PC-9 (cell line): ENCODE data around the gene DGKG. TPM values are rescaled to one million over a fixed set of nuclear protein-coding genes. Genes with fewer than 3 reads are reported as not detected.

Experiments
- BruUV-seq: library from RNA; stranded (reverse); fragments of 400-500 nt; replicated peaks from 2 replicates; lab custom pipeline; 2021; lab: Mats Ljungman, UMichigan
- CTCF ChIA-PET: fragments of 300-600 bp; sonication (Branson Sonifier 250); formaldehyde crosslinking; loops from one replicate; lab custom pipeline; 2022; ENCODE audit warnings: antibody characterized with exemption; lab: Charles Lee
- POLR2A ChIA-PET: fragments of 300-600 bp; sonication (Branson Sonifier 250); formaldehyde crosslinking; loops from one replicate; lab custom pipeline; 2022; ENCODE audit warnings: antibody characterized with exemption; ENCODE audit not compliant: unreplicated experiment; lab: Charles Lee
- DNase-seq, 2 experiments: peaks; one replicate each; pipeline versions ENCODE4 v3.0.0 to v3.0.0-alpha.2; 2015 to 2022; ENCODE audit warnings: mixed read lengths in 1 of 2
- H2AFZ ChIP-seq: fragments of 200-600 bp; sonication (generic); 2 replicates; pipeline ENCODE4 v1.8.1; 2017; ENCODE audit warnings: antibody characterized with exemption
- H3F3A ChIP-seq: fragments of 200-600 bp; sonication (generic); 2 replicates; pipeline ENCODE4 v1.8.1; 2017; ENCODE audit warnings: antibody characterized with exemption, mild to moderate bottlenecking, low read depth; ENCODE audit not compliant: insufficient read depth
- H3K27ac ChIP-seq: fragments of 200-600 bp; sonication (generic); 2 replicates; pipeline ENCODE4 v1.6.1; 2016; ENCODE audit warnings: mixed run types
- H3K27me3 ChIP-seq: fragments of 200-600 bp; sonication (generic); 2 replicates; pipeline ENCODE4 v1.6.1; 2016; ENCODE audit warnings: low read depth, mixed run types; ENCODE audit not compliant: insufficient read depth
- H3K36me3 ChIP-seq: fragments of 200-600 bp; sonication (generic); 2 replicates; pipeline ENCODE4 v1.6.1; 2016; ENCODE audit warnings: low read depth, mixed run types
- H3K4me1 ChIP-seq: fragments of 200-600 bp; sonication (generic); replicated peaks from 2 replicates; pipeline ENCODE4 v1.6.1; 2016; ENCODE audit warnings: mixed run types; ENCODE audit not compliant: insufficient read depth
- H3K4me2 ChIP-seq: fragments of 200-600 bp; sonication (generic); 2 replicates; pipeline ENCODE4 v1.6.1; 2017; ENCODE audit warnings: mixed run types
- H3K4me3 ChIP-seq: fragments of 200-600 bp; sonication (generic); 2 replicates; pipeline ENCODE4 v1.6.1; 2016; ENCODE audit warnings: mixed run types
- H3K79me2 ChIP-seq: fragments of 200-600 bp; sonication (generic); 2 replicates; pipeline ENCODE4 v1.6.1; 2017; ENCODE audit warnings: low read depth, mixed run types
- H3K9me2 ChIP-seq: fragments of 200-600 bp; sonication (generic); 2 replicates; pipeline ENCODE4 v1.8.1; 2017; ENCODE audit warnings: mild to moderate bottlenecking; ENCODE audit not compliant: insufficient read depth
- H3K9me3 ChIP-seq: fragments of 200-600 bp; sonication (generic); 2 replicates; pipeline ENCODE4 v1.8.1; 2016; ENCODE audit warnings: low read depth; ENCODE audit not compliant: insufficient read depth
- H4K20me1 ChIP-seq: fragments of 200-600 bp; sonication (generic); 2 replicates; pipeline ENCODE4 v1.8.1; 2017; ENCODE audit not compliant: insufficient read depth
- CTCF ChIP-seq: fragments of 200-600 bp; sonication (generic); conservative IDR thresholded peaks from 2 replicates; pipeline ENCODE4 v1.6.1; 2017; ENCODE audit warnings: mixed run types, antibody characterized with exemption, mild to moderate bottlenecking, moderate library complexity
- EZH2 ChIP-seq: fragments of 200-600 bp; sonication (generic); IDR thresholded peaks from 2 replicates; pipeline ENCODE4 v1.8.0; 2017; ENCODE audit warnings: antibody characterized with exemption, low read depth
- intact Hi-C: fragments of 100-400 bp; cut with micrococcal nuclease; formaldehyde crosslinking; loops from one replicate; pipeline ENCODE4 v1.10.0; 2022; ENCODE audit not compliant: unreplicated experiment
- total RNA-seq: library from RNA; stranded (reverse); gene quantifications from 2 replicates; pipeline ENCODE4 v1.2.3, GENCODE V29; 2021

Gene DGKG
- total RNA-seq, 1 experiment from 2014 or later: 20.0 TPM

DNA sequence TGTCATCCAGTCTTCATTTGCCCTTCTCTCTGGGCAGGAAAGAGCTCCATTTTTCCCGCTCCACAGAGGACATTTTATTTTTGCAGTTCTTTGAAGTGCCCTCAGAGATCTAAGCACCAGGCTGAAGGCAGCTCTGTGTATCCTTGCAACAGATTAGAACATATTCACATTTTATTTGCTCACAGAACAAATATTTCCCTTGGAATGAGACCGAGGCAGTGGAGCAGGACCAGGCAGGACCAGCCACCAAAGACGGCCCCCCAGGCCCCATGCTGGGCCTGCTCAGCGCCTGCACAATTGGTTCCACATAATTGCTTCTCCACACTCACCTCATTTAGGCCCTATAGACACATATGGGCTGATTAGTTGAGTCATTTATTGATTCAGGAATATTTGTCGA, 237.4 kb downstream of the DGKG start:
- H4K20me1 ChIP-seq: no peaks in the 10 kb centered on the region
- no peaks in the 10 kb centered on the region for H3K79me2 ChIP-seq
- intact Hi-C loops: no loop called here
- TF ChIP-seq CTCF: no peak
- no peak for TF ChIP-seq EZH2
- no peaks in the 10 kb centered on the region for H3K27me3 ChIP-seq
- POLR2A ChIA-PET: no interaction called here
- H3K4me2 ChIP-seq: no peak overlapping the region
- no peak overlapping the region for H3K27ac ChIP-seq
- H3K36me3 ChIP-seq: no peaks in the 10 kb centered on the region
- H3F3A ChIP-seq: no peaks in the 10 kb centered on the region
- H3K9me2 ChIP-seq: no peaks in the 10 kb centered on the region
- no peak for DNase-seq
- H3K9me3 ChIP-seq: no peaks in the 10 kb centered on the region
- no TSS peak for BruUV-seq
- no peak overlapping the region for H3K4me3 ChIP-seq
- CTCF ChIA-PET: interaction anchor here (0.6 kb wide), 1 partner anchor 136 kb away, joined by 3 read pairs; no protein-coding TSS in a partner anchor
- H3K4me1 ChIP-seq: 0 out of 2 replicates have a peak, but pooled peaks cover 5% of the 10 kb centered on the region
- H2AFZ ChIP-seq: no peak overlapping the region

DNA sequence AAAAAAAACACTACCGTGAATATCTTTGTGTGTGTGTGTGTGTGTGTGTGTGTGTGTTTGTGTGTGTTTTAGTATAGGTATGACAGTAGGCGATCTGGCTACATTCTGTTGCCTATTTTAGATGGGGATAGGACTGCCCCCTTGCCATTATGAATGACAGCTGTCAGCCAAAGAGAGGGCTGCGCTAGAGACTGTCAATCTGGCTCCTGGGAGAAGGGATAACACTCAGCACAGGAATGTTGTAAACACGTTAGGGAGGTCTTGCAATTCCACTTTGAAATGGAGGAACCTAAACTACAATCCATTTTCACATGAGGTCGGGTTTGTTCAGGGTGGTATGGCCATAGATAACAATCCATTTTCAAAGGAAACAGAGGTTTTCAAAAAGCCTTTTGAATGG, 239.0 kb downstream of the DGKG start:
- no peak overlapping the region for H3K27ac ChIP-seq
- H3K9me3 ChIP-seq: no peaks in the 10 kb centered on the region
- H2AFZ ChIP-seq: no peak overlapping the region
- intact Hi-C loops: no loop called here
- H3K9me2 ChIP-seq: no peaks in the 10 kb centered on the region
- ChIA-PET CTCF (no interaction called here), POLR2A (no interaction called here)
- no peak overlapping the region for H3K4me3 ChIP-seq
- no peaks in the 10 kb centered on the region for H3K36me3 ChIP-seq
- H3K4me2 ChIP-seq: no peak overlapping the region
- H3K79me2 ChIP-seq: no peaks in the 10 kb centered on the region
- no peak for DNase-seq
- H3F3A ChIP-seq: no peaks in the 10 kb centered on the region
- H4K20me1 ChIP-seq: no peaks in the 10 kb centered on the region
- TF ChIP-seq CTCF (no peak), EZH2 (no peak)
- BruUV-seq: no TSS peak
- 0 out of 2 replicates have a peak, but pooled peaks cover 5% of the 10 kb centered on the region for H3K4me1 ChIP-seq
- no peaks in the 10 kb centered on the region for H3K27me3 ChIP-seq

- no TSS peak for BruUV-seq
- Histone ChIP-seq H2AFZ (no peak overlapping the region), H3F3A (no peaks in the 10 kb centered on the region), H3K79me2 (no peaks in the 10 kb centered on the region), H3K4me1 (0 out of 2 replicates have a peak, but pooled peaks cover 5% of the 10 kb centered on the region), H3K9me2 (no peaks in the 10 kb centered on the region), H3K27me3 (no peaks in the 10 kb centered on the region), H3K27ac (no peak overlapping the region), H3K9me3 (no peaks in the 10 kb centered on the region), H3K4me3 (no peak overlapping the region), H4K20me1 (no peaks in the 10 kb centered on the region), H3K36me3 (no peaks in the 10 kb centered on the region), H3K4me2 (no peak overlapping the region)
- intact Hi-C loops: no loop called here
- ChIA-PET CTCF (no interaction called here), POLR2A (interaction anchor here (0.6 to 0.7 kb wide), 2 partner anchors 9 to 12 kb away, joined by 3 to 5 read pairs; no protein-coding TSS in a partner anchor)
- TF ChIP-seq EZH2 (no peak), CTCF (no peak)
- DNase-seq: peak in 1 of 2 experiments; percentile 30
Observed at GRCh38 chr3:186121968-186122367, 240.1 kb downstream of the DGKG start.
